A549 (cell line): Measurements from ENCODE around the gene GALNT14. TPM values are rescaled to one million over a fixed set of nuclear protein-coding genes. Genes with fewer than 3 reads are reported as not detected.
A peak's percentile ranks its signal among the peaks of the same experiment; 100 is the strongest.

Experiments used
- ATAC-seq, 2 experiments: fragments of 200-7000 bp in 1 of 2; fragments of >200 bp in 1 of 2; cut with Nextera tagmentation in 1 of 2; cut with Tn5 transposase in 1 of 2; 3 replicates each; pipeline versions ENCODE4 v1.8.0 to v1.9.1; 2018 to 2020; ENCODE audit warnings: mild to moderate bottlenecking in 1 of 2, moderate library complexity in 1 of 2
- CTCF ChIA-PET: fragments of 300-600 bp; sonication (Branson Sonifier 250); formaldehyde crosslinking; extraction: SDS; loops from one replicate; lab custom pipeline; 2021; ENCODE audit warnings: antibody characterized with exemption, inconsistent platforms; lab: Yijun Ruan, JAX
- POLR2A ChIA-PET: fragments of 350-600 bp; formaldehyde crosslinking; extraction: SDS; loops from one replicate; lab custom pipeline; 2021; ENCODE audit warnings: antibody characterized with exemption, inconsistent platforms; lab: Yijun Ruan, JAX
- DNase-seq, 2 experiments: peaks; one replicate each; pipeline versions ENCODE4 v3.0.0 to v3.0.0-alpha.2; 2011 to 2016; ENCODE audit warnings: low read depth in 1 of 2, low spot score in 1 of 2
- FAIRE-seq: peaks from 2 replicates; lab custom pipeline; 2011; peaks lifted over from hg19 to GRCh38; lab: Jason Lieb, UNC
- H3K27ac ChIP-seq, 2 experiments: fragments of >200 bp; sonication (Bioruptor Twin); formaldehyde crosslinking; 3 replicates each; pipeline ENCODE4 v1.5.1; 2016 to 2017
- H3K4me1 ChIP-seq: fragments of >200 bp; sonication (Bioruptor Twin); formaldehyde crosslinking; 3 replicates; pipeline ENCODE4 v1.6.1; 2016
- H3K4me2 ChIP-seq: fragments of >200 bp; sonication (Bioruptor Twin); formaldehyde crosslinking; 3 replicates; pipeline ENCODE4 v1.6.1; 2016
- H3K4me3 ChIP-seq: fragments of >200 bp; sonication (Bioruptor Twin); formaldehyde crosslinking; 3 replicates; pipeline ENCODE4 v1.5.1; 2016
- H3K9me3 ChIP-seq: fragments of >200 bp; sonication (Bioruptor Twin); formaldehyde crosslinking; 3 replicates; pipeline ENCODE4 v1.6.1; 2016
- ATOH8 ChIP-seq: fragments of 250-450 bp; sonication (Bioruptor Pico); IDR thresholded peaks from 2 replicates; pipeline ENCODE4 v1.5.0; 2020; ENCODE audit warnings: low read depth, mild to moderate bottlenecking, moderate library complexity
- BCL3 ChIP-seq: fragments of >200 bp; sonication (Bioruptor Twin); formaldehyde crosslinking; IDR thresholded peaks from 3 replicates; pipeline ENCODE4 v1.6.1; 2016
- BHLHE40 ChIP-seq: IDR thresholded peaks from 2 replicates; pipeline ENCODE4 v1.6.1; 2012; ENCODE audit warnings: low read depth, low read length, inconsistent platforms
- CBX2 ChIP-seq: fragments of 200-600 bp; sonication (generic); IDR thresholded peaks from 2 replicates; pipeline ENCODE4 v1.6.1; 2016; ENCODE audit warnings: low read depth, mild to moderate bottlenecking, borderline replicate concordance
- CEBPB ChIP-seq, 2 experiments: fragments of >200 bp in 1 of 2; sonication (Bioruptor Twin) in 1 of 2; formaldehyde crosslinking in 1 of 2; IDR thresholded peaks; 2 replicates each; pipeline ENCODE4 v1.6.1; 2012 to 2016
- CHD2 ChIP-seq: fragments of 150-350 bp; IDR thresholded peaks from 2 replicates; pipeline ENCODE4 v1.6.1; 2014; ENCODE audit warnings: low read length; ENCODE audit not compliant: partially characterized antibody
- CHD4 ChIP-seq: fragments of 200-600 bp; sonication (generic); IDR thresholded peaks from 2 replicates; pipeline ENCODE4 v1.6.1; 2016; ENCODE audit warnings: antibody characterized with exemption, mild to moderate bottlenecking, borderline replicate concordance
- EHF ChIP-seq: fragments of 250-450 bp; sonication (Bioruptor Pico); IDR thresholded peaks from 2 replicates; pipeline ENCODE4 v1.5.0; 2020; ENCODE audit warnings: mild to moderate bottlenecking
- ESRRA ChIP-seq: fragments of 150-350 bp; IDR thresholded peaks from 2 replicates; pipeline ENCODE4 v1.6.1; 2014; ENCODE audit warnings: mild to moderate bottlenecking, low read length, borderline replicate concordance
- FOSL2 ChIP-seq, 2 experiments: fragments of 450-650 bp in 1 of 2; fragments of >200 bp in 1 of 2; sonication (Bioruptor Twin) in 1 of 2; formaldehyde crosslinking; IDR thresholded peaks; 2 replicates each; pipeline versions ENCODE4 v1.5.0 to v1.6.1; 2016 to 2020; ENCODE audit warnings: mild to moderate bottlenecking in 1 of 2, moderate library complexity in 1 of 2
- FOXS1 ChIP-seq: fragments of 250-450 bp; sonication (Bioruptor Pico); IDR thresholded peaks from 2 replicates; pipeline ENCODE4 v1.5.0; 2020; ENCODE audit warnings: mild to moderate bottlenecking, moderate library complexity
- HEYL ChIP-seq: fragments of 250-450 bp; sonication (Bioruptor Pico); IDR thresholded peaks from 2 replicates; pipeline ENCODE4 v1.8.0; 2021; ENCODE audit warnings: mild to moderate bottlenecking, moderate library complexity
- HOXA7 ChIP-seq: fragments of 250-450 bp; sonication (Bioruptor Pico); IDR thresholded peaks from 2 replicates; pipeline ENCODE4 v1.5.0; 2020; ENCODE audit warnings: mild to moderate bottlenecking, moderate library complexity
- HOXB13 ChIP-seq: fragments of 250-450 bp; sonication (Bioruptor Pico); IDR thresholded peaks from 2 replicates; pipeline ENCODE4 v1.5.0; 2020; ENCODE audit warnings: low read depth, mild to moderate bottlenecking, moderate library complexity
- KDM5A ChIP-seq: fragments of 200-600 bp; sonication (generic); IDR thresholded peaks from 2 replicates; pipeline ENCODE4 v1.6.1; 2016; ENCODE audit warnings: antibody characterized with exemption, mild to moderate bottlenecking
- MAFK ChIP-seq: fragments of 450-650 bp; IDR thresholded peaks from 2 replicates; pipeline ENCODE4 v1.6.1; 2014; ENCODE audit not compliant: partially characterized antibody
- MAZ ChIP-seq: fragments of 150-350 bp; IDR thresholded peaks from 2 replicates; pipeline ENCODE4 v1.6.1; 2014; ENCODE audit warnings: antibody characterized with exemption, low read depth, low read length, borderline replicate concordance
- PBX3 ChIP-seq: IDR thresholded peaks from 2 replicates; pipeline ENCODE4 v1.6.1; 2012
- POLR2A ChIP-seq: IDR thresholded peaks from 2 replicates; pipeline ENCODE4 v1.6.1; 2012; ENCODE audit warnings: mild to moderate bottlenecking, low read length
- RCOR1 ChIP-seq: fragments of 150-350 bp; IDR thresholded peaks from 2 replicates; pipeline ENCODE4 v1.6.1; 2014; ENCODE audit warnings: antibody characterized with exemption, low read length, low read depth
- RFX5 ChIP-seq: fragments of 450-650 bp; IDR thresholded peaks from 2 replicates; pipeline ENCODE4 v1.7.1; 2014; ENCODE audit warnings: antibody characterized with exemption, mild to moderate bottlenecking, moderate library complexity
- RNF2 ChIP-seq: fragments of 200-600 bp; sonication (generic); IDR thresholded peaks from 2 replicates; pipeline ENCODE4 v1.6.1; 2016; ENCODE audit warnings: low read depth, mild to moderate bottlenecking, antibody characterized with exemption, moderate library complexity, borderline replicate concordance
- SMC3 ChIP-seq: fragments of >200 bp; sonication (Bioruptor Twin); formaldehyde crosslinking; IDR thresholded peaks from 3 replicates; pipeline ENCODE4 v1.6.1; 2018; ENCODE audit warnings: inconsistent platforms
- ZC3H11A ChIP-seq: fragments of 450-650 bp; IDR thresholded peaks from 2 replicates; pipeline ENCODE4 v1.6.1; 2014; ENCODE audit warnings: antibody characterized with exemption, mild to moderate bottlenecking
- ZNF302 ChIP-seq: fragments of 250-450 bp; sonication (Bioruptor Pico); IDR thresholded peaks from 2 replicates; pipeline ENCODE4 v1.9.0; 2021; ENCODE audit warnings: inconsistent platforms, mild to moderate bottlenecking, moderate library complexity
- ZSCAN20 ChIP-seq: fragments of 250-450 bp; sonication (Bioruptor Pico); IDR thresholded peaks from 2 replicates; pipeline ENCODE4 v1.8.0; 2022; ENCODE audit warnings: mild to moderate bottlenecking, moderate library complexity
- WGBS: methylation state at CpG from one replicate; pipeline ENCODE4 v1.1.6; 2017; ENCODE audit errors: missing lambda C conversion rate; 5-methylcytosine and 5-hydroxymethylcytosine counted together
- polyA plus RNA-seq, 4 experiments: library from polyadenylated mRNA; depleted of rRNA in 3 of 4; stranded (reverse); fragments of >200 nt; fragmentation: RNase III in 1 of 4; extraction: RNeasy Plus Mini Kit Qiagen cat#74134 plus additional on column Dnase treatment in 1 of 4; gene quantifications; 2 replicates in 3 of 4; 3 replicates in 1 of 4; pipeline ENCODE4 v1.2.3, GENCODE V29; 2011 to 2017

Gene GALNT14
- polyA plus RNA-seq, 2 of the 4 experiments (the other 2 are of a cell fraction): 34.4 to 38.3 TPM

GRCh38 chr2:31000970-31001369 is 137.3 kb downstream of the GALNT14 start:
- H3K9me3 ChIP-seq: no peaks in the 10 kb centered on the region
- FAIRE-seq (no peak), DNase-seq (no peak), ATAC-seq (no peak)
- H3K27ac ChIP-seq: no peak overlapping the region
- no peaks in the 10 kb centered on the region for H3K4me1 ChIP-seq
- CTCF ChIA-PET: no interaction called here
- POLR2A ChIA-PET: no interaction called here
- TF ChIP-seq RCOR1 (no peak), ATOH8 (CRISPR knock-in tag) (no peak), RFX5 (no peak)
- TF ChIP-seq, all 56 proteins: peak for 0
- 83% methylated on average over 3 of the region's 3 CpGs for WGBS
- Histone ChIP-seq H3K4me2 (no peak overlapping the region), H3K4me3 (no peak overlapping the region)

GRCh38 chr2:30998672-30999071 is 139.6 kb downstream of the GALNT14 start:
- ChIA-PET POLR2A (no interaction called here), CTCF (interaction anchor here (1.0 to 1.4 kb wide), 3 partner anchors 9 to 139 kb away, joined by 3 to 4 read pairs (median 3); partner anchors contain the start of gene GALNT14)
- 87% methylated on average over 3 of the region's 3 CpGs for WGBS
- no peak overlapping the region for H3K27ac ChIP-seq
- DNase-seq (no peak), FAIRE-seq (no peak), ATAC-seq (no peak)
- H3K9me3 ChIP-seq: no peaks in the 10 kb centered on the region
- H3K4me3 ChIP-seq: no peak overlapping the region
- H3K4me1 ChIP-seq: no peaks in the 10 kb centered on the region
- TF ChIP-seq EHF (no peak), FOXS1 (CRISPR knock-in tag) (no peak), HOXA7 (CRISPR knock-in tag) (no peak), CHD2 (no peak), RNF2 (no peak), FOSL2 (IDR thresholded peaks at IDR 0.05) (no peak), FOSL2 (CRISPR knock-in tag; IDR thresholded peaks at IDR 0.05) (no peak), SMC3 (no peak), PBX3 (no peak), ZSCAN20 (no peak), ZNF302 (CRISPR knock-in tag) (no peak), BHLHE40 (no peak), ZC3H11A (no peak), MAZ (no peak), CEBPB (IDR thresholded peaks at IDR 0.05) (no peak), MAFK (no peak), CBX2 (no peak)
- no peak overlapping the region for H3K4me2 ChIP-seq

- Histone ChIP-seq H3K4me3 (no peak overlapping the region), H3K4me2 (no peak overlapping the region), H3K27ac (no peak overlapping the region)
- WGBS: 75% methylated on average over 5 of the region's 5 CpGs
- CTCF ChIA-PET: interaction anchor here (1.1 to 1.4 kb wide), 2 partner anchors 23 to 140 kb away, joined by 3 to 4 read pairs; partner anchors contain the start of gene GALNT14
- no peak for DNase-seq
- TF ChIP-seq POLR2A: no peak
- TF ChIP-seq CHD4: no peak
- no peak for TF ChIP-seq HOXB13 (CRISPR knock-in tag)
- TF ChIP-seq HOXA7 (CRISPR knock-in tag): no peak
- TF ChIP-seq BCL3: no peak
- no peak for TF ChIP-seq CHD2
- TF ChIP-seq KDM5A: no peak
- no peak for TF ChIP-seq MAZ
- TF ChIP-seq ESRRA: no peak
- no peak for TF ChIP-seq ZC3H11A
- TF ChIP-seq HEYL (CRISPR knock-in tag): no peak
- no peak for TF ChIP-seq PBX3
- TF ChIP-seq, all 56 proteins: peak for 0
- Histone ChIP-seq H3K9me3 (no peaks in the 10 kb centered on the region), H3K4me1 (no peaks in the 10 kb centered on the region)
- ATAC-seq: no peak
- POLR2A ChIA-PET: no interaction called here
- peak; percentile 43 for FAIRE-seq
These were observed 140.3 kb downstream of the GALNT14 start for GRCh38 chr2:30997979-30998378.
